Measurements from ENCODE around the gene LAMP5.

The LAMP5 gene

GRCh38 chr20:9514461-9515213 lies at the start of gene LAMP5:
LAMP5 (plus strand) TSS chr20:9514590; CDS start chr20:9514853, 263 bp downstream.
- DNase-seq (ENCODE audit: low spot score), result no peak

GRCh38 chr20:9467995-9468394 lies 46.4 kb upstream of the LAMP5 start:
- DNase-seq (ENCODE audit: low spot score), result no peak

GRCh38 chr20:9474835-9475415 lies 39.5 kb upstream of the LAMP5 start:
- DNase-seq (ENCODE audit: low spot score), result no peak

- DNase-seq (ENCODE audit: low spot score), result no peak
These were observed 38.9 kb upstream of the LAMP5 start for GRCh38 chr20:9475456-9475855.

GRCh38 chr20:9476174-9476573 lies 38.2 kb upstream of the LAMP5 start:
- no peak for DNase-seq (ENCODE audit: low spot score)

- no peak for DNase-seq (ENCODE audit: low spot score)
These were observed 37.8 kb upstream of the LAMP5 start for GRCh38 chr20:9476637-9477036.

GRCh38 chr20:9478771-9479170 lies 35.6 kb upstream of the LAMP5 start:
- DNase-seq (ENCODE audit: low spot score), result no peak

GRCh38 chr20:9480066-9480465 lies 34.3 kb upstream of the LAMP5 start:
- DNase-seq (ENCODE audit: low spot score), result no peak

GRCh38 chr20:9482180-9482579 lies 32.2 kb upstream of the LAMP5 start:
- DNase-seq (ENCODE audit: low spot score), result no peak

GRCh38 chr20:9483131-9483530 lies 31.3 kb upstream of the LAMP5 start:
- no peak for DNase-seq (ENCODE audit: low spot score)

GRCh38 chr20:9485614-9486340 lies 28.6 kb upstream of the LAMP5 start:
- no peak for DNase-seq (ENCODE audit: low spot score)

GRCh38 chr20:9487231-9487630 lies 27.2 kb upstream of the LAMP5 start:
- no peak for DNase-seq (ENCODE audit: low spot score)

GRCh38 chr20:9488063-9488462 lies 26.3 kb upstream of the LAMP5 start:
- no peak for DNase-seq (ENCODE audit: low spot score)

- no peak for DNase-seq (ENCODE audit: low spot score)
These were observed 24.2 kb upstream of the LAMP5 start for GRCh38 chr20:9490161-9490560.

GRCh38 chr20:9490631-9491030 lies 23.8 kb upstream of the LAMP5 start:
- no peak for DNase-seq (ENCODE audit: low spot score)

GRCh38 chr20:9491324-9491723 lies 23.1 kb upstream of the LAMP5 start:
- DNase-seq (ENCODE audit: low spot score), result no peak

GRCh38 chr20:9492067-9492466 lies 22.3 kb upstream of the LAMP5 start:
- DNase-seq (ENCODE audit: low spot score), result no peak

GRCh38 chr20:9493803-9494202 lies 20.6 kb upstream of the LAMP5 start:
- no peak for DNase-seq (ENCODE audit: low spot score)

GRCh38 chr20:9495701-9496100 lies 18.7 kb upstream of the LAMP5 start:
- no peak for DNase-seq (ENCODE audit: low spot score)

- no peak for DNase-seq (ENCODE audit: low spot score)
These were observed 18.2 kb upstream of the LAMP5 start for GRCh38 chr20:9496155-9496554.

GRCh38 chr20:9498322-9498721 lies 16.1 kb upstream of the LAMP5 start:
- DNase-seq (ENCODE audit: low spot score), result no peak

GRCh38 chr20:9499126-9499899 lies 15.1 kb upstream of the LAMP5 start:
- no peak for DNase-seq (ENCODE audit: low spot score)

Measured in activated CD4-positive, alpha-beta T cell treated with anti-CD3 and anti-CD28 coated beads, Interleukin-2, Interleukin-4, amounts not matched to agents 100 ng/mL and 50 ng/mL, durations not matched to agents 16 hours and 8 hours (primary cell).